Panc1 (cell line): ENCODE data around the gene ECM1. TPM values are rescaled to one million over a fixed set of nuclear protein-coding genes. Genes with fewer than 3 reads are reported as not detected.

ENCODE experiments used
- ATAC-seq: fragments of 200-7000 bp; cut with Tn5 transposase; 2 replicates; pipeline ENCODE4 v1.9.1; 2020; ENCODE audit warnings: mild to moderate bottlenecking, moderate library complexity
- BruUV-seq: library from RNA; stranded (reverse); fragments of 400-500 nt; replicated peaks from 2 replicates; lab custom pipeline; 2021; lab: Mats Ljungman, UMichigan
- CTCF ChIA-PET: fragments of 300-600 bp; sonication (Branson Sonifier 250); formaldehyde crosslinking; loops from one replicate; lab custom pipeline; 2022; ENCODE audit warnings: antibody characterized with exemption; lab: Charles Lee
- POLR2A ChIA-PET: fragments of 300-600 bp; sonication (Branson Sonifier 250); formaldehyde crosslinking; loops from one replicate; lab custom pipeline; 2022; ENCODE audit warnings: antibody characterized with exemption; lab: Charles Lee
- DNase-seq: peaks from one replicate; pipeline ENCODE4 v3.0.0-alpha.2; 2010; ENCODE audit warnings: low read depth, low spot score
- H3K27ac ChIP-seq: 2 replicates; pipeline ENCODE4 v1.5.1; 2011; ENCODE audit warnings: mild to moderate bottlenecking, low read length, inconsistent platforms
- H3K27me3 ChIP-seq: fragments of 200-500 bp; sonication (Bioruptor generic); 2 replicates; pipeline ENCODE4 v1.6.0; 2014; ENCODE audit warnings: low read length, inconsistent platforms; ENCODE audit not compliant: control insufficient read depth, insufficient read depth
- H3K36me3 ChIP-seq: fragments of 200-500 bp; sonication (Bioruptor generic); 2 replicates; pipeline ENCODE4 v1.5.1; 2014; ENCODE audit warnings: inconsistent platforms, mild to moderate bottlenecking, low read length, moderate library complexity; ENCODE audit not compliant: control insufficient read depth, insufficient read depth
- H3K4me1 ChIP-seq: 2 replicates; pipeline ENCODE4 v1.5.1; 2011; ENCODE audit warnings: inconsistent platforms, mild to moderate bottlenecking, low read length, moderate library complexity; ENCODE audit not compliant: control insufficient read depth, insufficient read depth
- H3K4me3 ChIP-seq, 2 experiments: 2 replicates each; pipeline ENCODE4 v1.5.1; 2011 to 2012; ENCODE audit warnings: low read depth in 2 of 2, low read length in 2 of 2, mild to moderate bottlenecking in 2 of 2, inconsistent platforms in 1 of 2, moderate library complexity in 1 of 2
- H3K9me3 ChIP-seq: fragments of 200-500 bp; sonication (Bioruptor generic); 2 replicates; pipeline ENCODE4 v1.5.1; 2014; ENCODE audit warnings: low read depth, mild to moderate bottlenecking, inconsistent platforms, low read length, moderate library complexity; ENCODE audit not compliant: control insufficient read depth, insufficient read depth
- CTCF ChIP-seq: fragments of 450-650 bp; IDR thresholded peaks from 2 replicates; pipeline ENCODE4 v1.5.1; 2017; ENCODE audit warnings: mild to moderate bottlenecking
- POLR2AphosphoS5 ChIP-seq: IDR thresholded peaks from 2 replicates; pipeline ENCODE4 v1.6.1; 2012; ENCODE audit warnings: mild to moderate bottlenecking, low read depth, low read length, moderate library complexity
- REST ChIP-seq, 2 experiments: IDR thresholded peaks; 2 replicates each; pipeline ENCODE4 v1.6.1; 2011 to 2012; ENCODE audit warnings: low read depth in 2 of 2, control low read depth in 1 of 2, low read length in 1 of 2, mild to moderate bottlenecking in 1 of 2, moderate library complexity in 1 of 2; ENCODE audit not compliant: insufficient read depth in 1 of 2
- SIN3A ChIP-seq: IDR thresholded peaks from 2 replicates; pipeline ENCODE4 v1.6.1; 2012; ENCODE audit warnings: low read depth, mild to moderate bottlenecking, low read length, moderate library complexity, borderline replicate concordance; ENCODE audit not compliant: insufficient read depth
- TCF7L2 ChIP-seq: IDR thresholded peaks from 2 replicates; pipeline ENCODE4 v1.6.1; 2011; ENCODE audit warnings: mild to moderate bottlenecking, low read depth, low read length, inconsistent platforms
- in situ Hi-C: cut with HindIII; loops from 2 replicates; pipeline ENCODE4 v1.10.0; 2016; ENCODE audit warnings: low sequenced_read_pairs, low pct_unique_long_range_greater_than_20kb
- intact Hi-C: fragments of 100-400 bp; cut with micrococcal nuclease; formaldehyde crosslinking; loops from one replicate; pipeline ENCODE4 v1.10.0; 2022; ENCODE audit not compliant: unreplicated experiment
- total RNA-seq: library from RNA; stranded (reverse); gene quantifications from one replicate; pipeline ENCODE4 v1.2.1, GENCODE V29; 2021; ENCODE audit not compliant: unreplicated experiment

ECM1 gene
- total RNA-seq, 1 experiment from 2014 or later = 2.2 TPM

GRCh38 chr1:150536836-150537731 lies 29.2 kb downstream of the ECM1 start:
- TF ChIP-seq POLR2AphosphoS5 = no peak
- TF ChIP-seq TCF7L2 = no peak
- no peak for TF ChIP-seq REST (IDR thresholded peaks at IDR 0.05; ENCODE audit: insufficient read depth in 1 of 2, low read depth in 2 of 2, low read length in 1 of 2)
- TF ChIP-seq SIN3A = no peak
- TF ChIP-seq CTCF = no peak
- Histone ChIP-seq H3K9me3 (no peaks in the 10 kb centered on the region), H3K4me3 (no peak overlapping the region), H3K36me3 (no peaks in the 10 kb centered on the region), H3K27me3 (no peaks in the 10 kb centered on the region), H3K4me1 (no peaks in the 10 kb centered on the region), H3K27ac (no peak overlapping the region)
- ChIA-PET POLR2A (interaction anchor here (0.7 kb wide), 1 partner anchor 296 kb away, joined by 3 read pairs; no protein-coding TSS in a partner anchor), CTCF (no interaction called here)
- DNase-seq (no peak), ATAC-seq (no peak)
- intact Hi-C loops = no loop called here
- BruUV-seq = no TSS peak
- in situ Hi-C loops = no loop called here

GRCh38 chr1:150537732-150538684 lies 30.1 kb downstream of the ECM1 start:
- DNase-seq (no peak), ATAC-seq (no peak; the same call in 1 of the 2 replicates)
- Histone ChIP-seq H3K4me3 (no peak overlapping the region), H3K27me3 (no peaks in the 10 kb centered on the region), H3K9me3 (no peaks in the 10 kb centered on the region), H3K27ac (no peak overlapping the region), H3K36me3 (no peaks in the 10 kb centered on the region), H3K4me1 (no peaks in the 10 kb centered on the region)
- in situ Hi-C loops = no loop called here
- ChIA-PET POLR2A (interaction anchor here (0.7 kb wide), 1 partner anchor 297 kb away, joined by 3 read pairs; no protein-coding TSS in a partner anchor), CTCF (interaction anchor here (0.5 to 0.7 kb wide), 2 partner anchors 40 to 195 kb away, joined by 3 to 4 read pairs; no protein-coding TSS in a partner anchor)
- BruUV-seq = no TSS peak
- intact Hi-C loops = no loop called here
- TF ChIP-seq REST (IDR thresholded peaks at IDR 0.05; ENCODE audit: insufficient read depth in 1 of 2, low read depth in 2 of 2, low read length in 1 of 2) (no peak), SIN3A (no peak)
